ENCODE measurements around the gene LSM14B.

LSM14B gene

GRCh38 chr20:62134735-62135231 is 12.5 kb downstream of the LSM14B start:
- Histone ChIP-seq H2BK120ac (ENCODE audit: insufficient read depth, low read length, poor library complexity) (no peak overlapping the region), H3K9me3 (ENCODE audit: insufficient read depth, low read depth, low read length) (peaks cover 6% of the 10 kb centered on the region), H3K4me1 (ENCODE audit: control insufficient read depth in 1 of 2, insufficient read depth in 2 of 2, low read length in 2 of 2) (no peaks in the 10 kb centered on the region), H3K18ac (ENCODE audit: low read length) (no peak overlapping the region), H4K12ac (ENCODE audit: low read depth, low read length) (no peak overlapping the region), H4K91ac (ENCODE audit: low read depth, low read length) (no peak overlapping the region), H3K4ac (ENCODE audit: low read depth, low read length) (no peak overlapping the region), H3K79me1 (ENCODE audit: low read length) (no peaks in the 10 kb centered on the region), H2AFZ (ENCODE audit: insufficient read depth, low read length, poor library complexity) (no peak overlapping the region), H3K27me3 (ENCODE audit: insufficient read depth, low read length) (no peaks in the 10 kb centered on the region), H3K4me3 (ENCODE audit: low read depth, low read length) (no peak overlapping the region), H3K79me2 (ENCODE audit: control insufficient read depth, insufficient read depth, low read length, poor library complexity) (no peaks in the 10 kb centered on the region), H3K14ac (ENCODE audit: low read length) (no peak overlapping the region), H3K27ac (ENCODE audit: low read depth, low read length) (no peak overlapping the region), H2BK5ac (ENCODE audit: low read depth, low read length, poor library complexity) (no peak overlapping the region), H4K8ac (ENCODE audit: low read depth, low read length) (no peak overlapping the region), H3K4me2 (ENCODE audit: low read length) (no peak overlapping the region), H3K23ac (ENCODE audit: low read length) (no peak overlapping the region), H2BK12ac (ENCODE audit: low read length) (no peak overlapping the region), H2AK5ac (ENCODE audit: low read length) (no peak overlapping the region), H3K36me3 (ENCODE audit: control insufficient read depth in 1 of 2, insufficient read depth in 2 of 2, low read length in 2 of 2) (peaks cover 82 to 91% of the 10 kb centered on the region in 2 experiments), H3K9ac (ENCODE audit: low read length) (no peak overlapping the region)
- no peak for DNase-seq
- WGBS (ENCODE audit: extremely low coverage, insufficient coverage, insufficient read length) = no CpG with 5 or more reads among the region's 11 CpGs

DNA sequence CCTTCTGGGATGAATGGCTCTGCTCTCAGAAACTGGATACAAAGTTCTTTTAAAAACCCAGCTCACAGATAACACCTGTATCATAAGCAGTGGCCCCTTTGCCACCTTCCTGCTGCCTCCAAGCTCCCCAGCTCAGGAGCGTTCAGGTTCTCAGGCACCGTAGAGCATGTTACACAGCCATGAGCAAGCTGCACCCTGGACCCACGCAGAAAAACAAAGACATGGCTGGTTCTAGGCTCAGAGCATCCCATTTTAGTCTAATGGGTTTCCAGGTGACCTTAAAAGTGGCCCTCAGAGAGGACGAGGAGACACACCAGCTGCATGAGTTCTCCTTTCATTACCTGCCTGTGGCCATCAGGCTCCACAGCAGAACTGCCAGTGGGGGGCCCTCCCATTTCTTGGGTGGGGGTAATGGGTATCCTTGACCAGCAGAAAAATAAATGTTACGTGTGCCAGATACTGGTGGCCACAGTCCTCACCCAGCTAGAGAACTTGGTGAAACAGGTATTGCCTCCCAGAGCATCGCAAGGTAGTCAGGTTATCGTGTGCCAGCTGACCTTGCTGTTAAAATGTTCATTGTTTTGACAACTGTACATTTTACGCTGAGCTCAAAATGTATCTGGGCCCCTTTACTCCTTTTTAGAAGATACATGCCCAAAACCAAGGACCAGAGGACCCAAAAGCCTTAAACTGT is 13.4 kb downstream of the LSM14B start:
- Histone ChIP-seq H3K79me1 (ENCODE audit: low read length) (no peaks in the 10 kb centered on the region), H3K27ac (ENCODE audit: low read depth, low read length) (no peak overlapping the region), H2BK12ac (ENCODE audit: low read length) (no peak overlapping the region), H3K18ac (ENCODE audit: low read length) (no peak overlapping the region), H3K79me2 (ENCODE audit: control insufficient read depth, insufficient read depth, low read length, poor library complexity) (peaks cover under 1% of the 10 kb centered on the region), H4K91ac (ENCODE audit: low read depth, low read length) (no peak overlapping the region), H3K4me3 (ENCODE audit: low read depth, low read length) (no peak overlapping the region), H2BK120ac (ENCODE audit: insufficient read depth, low read length, poor library complexity) (no peak overlapping the region), H3K4me2 (ENCODE audit: low read length) (no peak overlapping the region), H2BK5ac (ENCODE audit: low read depth, low read length, poor library complexity) (no peak overlapping the region), H2AFZ (ENCODE audit: insufficient read depth, low read length, poor library complexity) (no peak overlapping the region), H3K9ac (ENCODE audit: low read length) (no peak overlapping the region), H3K9me3 (ENCODE audit: insufficient read depth, low read depth, low read length) (peaks cover 6% of the 10 kb centered on the region), H3K36me3 (ENCODE audit: control insufficient read depth in 1 of 2, insufficient read depth in 2 of 2, low read length in 2 of 2) (peaks cover 77 to 90% of the 10 kb centered on the region in 2 experiments), H4K8ac (ENCODE audit: low read depth, low read length) (no peak overlapping the region), H3K23ac (ENCODE audit: low read length) (no peak overlapping the region), H4K12ac (ENCODE audit: low read depth, low read length) (no peak overlapping the region), H2AK5ac (ENCODE audit: low read length) (no peak overlapping the region), H3K27me3 (ENCODE audit: insufficient read depth, low read length) (no peaks in the 10 kb centered on the region), H3K4ac (ENCODE audit: low read depth, low read length) (no peak overlapping the region), H3K4me1 (ENCODE audit: control insufficient read depth in 1 of 2, insufficient read depth in 2 of 2, low read length in 2 of 2) (no peaks in the 10 kb centered on the region), H3K14ac (ENCODE audit: low read length) (no peak overlapping the region)
- no CpG with 5 or more reads among the region's 8 CpGs for WGBS (ENCODE audit: extremely low coverage, insufficient coverage, insufficient read length)
- DNase-seq = no peak

DNA sequence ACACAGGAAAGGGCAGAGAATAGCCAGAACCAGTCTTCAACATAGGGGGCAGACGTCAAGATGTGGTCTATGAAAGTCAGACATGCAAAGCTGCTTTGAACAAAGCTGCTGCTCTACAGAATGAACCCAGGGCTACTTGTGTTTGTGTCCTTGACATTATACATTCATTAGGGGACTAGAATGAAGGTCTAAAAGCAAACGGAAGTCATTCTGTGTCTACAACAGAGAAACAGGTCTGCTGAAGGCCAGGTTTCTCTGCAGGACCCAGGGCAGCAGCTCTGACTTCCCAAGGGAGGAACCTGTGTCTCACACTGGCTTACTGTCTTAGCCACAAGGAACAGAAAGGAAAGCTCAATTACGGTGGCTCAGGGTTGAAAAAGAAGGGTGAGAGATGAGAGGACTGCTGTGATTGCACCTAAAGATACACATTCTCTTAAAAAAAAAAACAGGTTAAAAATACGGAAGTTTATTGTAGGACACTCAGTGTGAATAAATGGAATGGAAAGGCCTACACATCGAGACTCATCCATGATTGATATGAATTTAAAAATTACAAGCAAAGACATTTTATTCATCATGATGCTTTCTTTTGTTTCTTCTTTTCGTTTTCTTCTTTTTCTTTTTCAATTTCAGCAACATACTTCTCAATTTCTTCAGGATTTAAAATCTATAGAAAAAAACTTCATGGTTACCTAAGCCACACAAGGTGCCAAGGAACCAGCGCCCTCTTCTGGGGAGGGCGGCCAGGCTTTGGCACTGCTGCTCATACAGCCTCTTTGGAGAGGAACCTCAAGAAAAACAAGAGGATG is 14.2 kb downstream of the LSM14B start:
- Histone ChIP-seq H3K27me3 (ENCODE audit: insufficient read depth, low read length) (no peaks in the 10 kb centered on the region), H3K23ac (ENCODE audit: low read length) (no peak overlapping the region), H3K79me2 (ENCODE audit: control insufficient read depth, insufficient read depth, low read length, poor library complexity) (peaks cover 8% of the 10 kb centered on the region), H3K4me1 (ENCODE audit: control insufficient read depth in 1 of 2, insufficient read depth in 2 of 2, low read length in 2 of 2) (peaks cover 5 to 6% of the 10 kb centered on the region in 2 experiments), H2BK12ac (ENCODE audit: low read length) (no peak overlapping the region), H4K8ac (ENCODE audit: low read depth, low read length) (no peak overlapping the region), H3K14ac (ENCODE audit: low read length) (no peak overlapping the region), H3K4me3 (ENCODE audit: low read depth, low read length) (no peak overlapping the region), H3K4me2 (ENCODE audit: low read length) (no peak overlapping the region), H3K27ac (ENCODE audit: low read depth, low read length) (no peak overlapping the region), H3K4ac (ENCODE audit: low read depth, low read length) (no peak overlapping the region), H2BK5ac (ENCODE audit: low read depth, low read length, poor library complexity) (no peak overlapping the region), H3K9me3 (ENCODE audit: insufficient read depth, low read depth, low read length) (peaks cover 4% of the 10 kb centered on the region), H4K12ac (ENCODE audit: low read depth, low read length) (no peak overlapping the region), H2AFZ (ENCODE audit: insufficient read depth, low read length, poor library complexity) (no peak overlapping the region), H2AK5ac (ENCODE audit: low read length) (no peak overlapping the region), H2BK120ac (ENCODE audit: insufficient read depth, low read length, poor library complexity) (no peak overlapping the region), H3K79me1 (ENCODE audit: low read length) (no peaks in the 10 kb centered on the region), H3K9ac (ENCODE audit: low read length) (no peak overlapping the region), H4K91ac (ENCODE audit: low read depth, low read length) (no peak overlapping the region), H3K36me3 (ENCODE audit: control insufficient read depth in 1 of 2, insufficient read depth in 2 of 2, low read length in 2 of 2) (peaks cover 74 to 90% of the 10 kb centered on the region in 2 experiments), H3K18ac (ENCODE audit: low read length) (no peak overlapping the region)
- no CpG with 5 or more reads among the region's 8 CpGs for WGBS (ENCODE audit: extremely low coverage, insufficient coverage, insufficient read length)
- peak; percentile 64 to 81 for DNase-seq

DNA sequence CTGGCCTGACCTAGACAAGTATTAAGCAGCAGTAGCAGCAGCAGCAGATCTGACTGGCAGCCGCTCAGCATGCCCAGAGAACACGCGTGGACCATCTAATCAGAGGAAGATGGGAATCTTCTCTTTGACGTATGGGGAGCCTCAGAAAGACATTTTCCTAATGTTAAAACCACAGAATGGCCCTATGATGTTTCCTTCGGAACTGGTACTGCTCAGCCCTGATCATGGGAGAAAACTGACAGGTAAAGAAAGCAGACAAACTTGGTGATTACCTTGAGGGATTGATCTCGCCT is 14.8 kb downstream of the LSM14B start:
- Histone ChIP-seq H3K4me3 (ENCODE audit: low read depth, low read length) (no peak overlapping the region), H2BK120ac (ENCODE audit: insufficient read depth, low read length, poor library complexity) (no peak overlapping the region), H3K4ac (ENCODE audit: low read depth, low read length) (no peak overlapping the region), H3K4me1 (ENCODE audit: control insufficient read depth in 1 of 2, insufficient read depth in 2 of 2, low read length in 2 of 2) (peaks cover 6 to 11% of the 10 kb centered on the region in 2 experiments), H3K79me2 (ENCODE audit: control insufficient read depth, insufficient read depth, low read length, poor library complexity) (peaks cover 14% of the 10 kb centered on the region), H3K23ac (ENCODE audit: low read length) (no peak overlapping the region), H2AK5ac (ENCODE audit: low read length) (no peak overlapping the region), H3K4me2 (ENCODE audit: low read length) (no peak overlapping the region), H3K18ac (ENCODE audit: low read length) (no peak overlapping the region), H3K36me3 (ENCODE audit: control insufficient read depth in 1 of 2, insufficient read depth in 2 of 2, low read length in 2 of 2) (peaks cover 68 to 86% of the 10 kb centered on the region in 2 experiments), H4K8ac (ENCODE audit: low read depth, low read length) (no peak overlapping the region), H3K27ac (ENCODE audit: low read depth, low read length) (no peak overlapping the region), H4K91ac (ENCODE audit: low read depth, low read length) (no peak overlapping the region), H3K9me3 (ENCODE audit: insufficient read depth, low read depth, low read length) (peaks cover 2% of the 10 kb centered on the region), H2BK5ac (ENCODE audit: low read depth, low read length, poor library complexity) (no peak overlapping the region), H4K12ac (ENCODE audit: low read depth, low read length) (no peak overlapping the region), H3K14ac (ENCODE audit: low read length) (no peak overlapping the region), H2AFZ (ENCODE audit: insufficient read depth, low read length, poor library complexity) (no peak overlapping the region), H3K79me1 (ENCODE audit: low read length) (no peaks in the 10 kb centered on the region), H3K9ac (ENCODE audit: low read length) (no peak overlapping the region), H3K27me3 (ENCODE audit: insufficient read depth, low read length) (no peaks in the 10 kb centered on the region), H2BK12ac (ENCODE audit: low read length) (no peak overlapping the region)
- no CpG with 5 or more reads among the region's 6 CpGs for WGBS (ENCODE audit: extremely low coverage, insufficient coverage, insufficient read length)
- DNase-seq = no peak

All from trophoblast cell (in vitro differentiated cells and primary cell).